Measurements from ENCODE around the gene CAP2.

The CAP2 gene

GRCh38 chr6:17493286-17493685 lies 99.9 kb downstream of the CAP2 start:
- in situ Hi-C loops (cut with HindIII; ENCODE audit: low sequenced_read_pairs), result no loop called here

GRCh38 chr6:17494177-17494576 lies 100.8 kb downstream of the CAP2 start:
- H3K4me3 ChIP-seq (ENCODE audit: low read depth, low read length), result no peak overlapping the region
- DNase-seq (ENCODE audit: low read depth), result no peak
- in situ Hi-C loops (cut with HindIII; ENCODE audit: low sequenced_read_pairs), result no loop called here

More at GRCh38 chr6:17493286-17493685, 99.9 kb downstream of the CAP2 start:
- no peak for TF ChIP-seq CTCF (IDR thresholded peaks at IDR 0.05; ENCODE audit: low read depth, low read length, missing control alignments)
- DNase-seq (ENCODE audit: low read depth), result peak; percentile 84
- no peak overlapping the region for H3K4me3 ChIP-seq (ENCODE audit: low read depth, low read length)

GRCh38 chr6:17494919-17495318 lies 101.5 kb downstream of the CAP2 start:
- no peak overlapping the region for H3K4me3 ChIP-seq (ENCODE audit: low read depth, low read length)
- no peak for DNase-seq (ENCODE audit: low read depth)
- TF ChIP-seq CTCF (IDR thresholded peaks at IDR 0.05; ENCODE audit: low read depth, low read length, missing control alignments), result no peak
- in situ Hi-C loops (cut with HindIII; ENCODE audit: low sequenced_read_pairs), result no loop called here

More at GRCh38 chr6:17494177-17494576, 100.8 kb downstream of the CAP2 start:
- TF ChIP-seq CTCF (IDR thresholded peaks at IDR 0.05; ENCODE audit: low read depth, low read length, missing control alignments), result no peak

GRCh38 chr6:17497535-17498095 lies 104.2 kb downstream of the CAP2 start:
- no peak overlapping the region for H3K4me3 ChIP-seq (ENCODE audit: low read depth, low read length)
- no peak for DNase-seq (ENCODE audit: low read depth)
- in situ Hi-C loops (cut with HindIII; ENCODE audit: low sequenced_read_pairs), result no loop called here
- no peak for TF ChIP-seq CTCF (IDR thresholded peaks at IDR 0.05; ENCODE audit: low read depth, low read length, missing control alignments)

GRCh38 chr6:17501442-17501841 lies 108.0 kb downstream of the CAP2 start:
- no peak overlapping the region for H3K4me3 ChIP-seq (ENCODE audit: low read depth, low read length)
- no peak for DNase-seq (ENCODE audit: low read depth)
- in situ Hi-C loops (cut with HindIII; ENCODE audit: low sequenced_read_pairs), result loop anchor here (10.0 kb wide), 1 partner anchor 347 kb away; no protein-coding TSS in a partner anchor
- no peak for TF ChIP-seq CTCF (IDR thresholded peaks at IDR 0.05; ENCODE audit: low read depth, low read length, missing control alignments)

GRCh38 chr6:17501982-17502704 lies 108.7 kb downstream of the CAP2 start:
- in situ Hi-C loops (cut with HindIII; ENCODE audit: low sequenced_read_pairs), result loop anchor here (10.0 kb wide), 1 partner anchor 347 kb away; no protein-coding TSS in a partner anchor
- TF ChIP-seq CTCF (IDR thresholded peaks at IDR 0.05; ENCODE audit: low read depth, low read length, missing control alignments), result no peak
- no peak for DNase-seq (ENCODE audit: low read depth)
- no peak overlapping the region for H3K4me3 ChIP-seq (ENCODE audit: low read depth, low read length)
